HL-60 (cell line): Measurements from ENCODE around the gene STAM.
A peak's percentile ranks its signal among the peaks of the same experiment; 100 is the strongest.

ENCODE experiments used
- DNase-seq, 2 experiments: peaks; one replicate each; pipeline ENCODE4 v3.0.0-alpha.2; 2010 to 2020; ENCODE audit warnings: low read depth in 1 of 2, low spot score in 1 of 2
- H3K27ac ChIP-seq: fragments of 250-450 bp; sonication (Bioruptor Pico); replicated peaks from 2 replicates; pipeline ENCODE4 v1.5.1; 2020; ENCODE audit warnings: mild to moderate bottlenecking, moderate library complexity
- H3K27me3 ChIP-seq: fragments of 250-450 bp; sonication (Bioruptor Pico); 2 replicates; pipeline ENCODE4 v1.5.1; 2021; ENCODE audit warnings: mild to moderate bottlenecking, moderate library complexity; ENCODE audit not compliant: insufficient read depth, poor library complexity, severe bottlenecking
- H3K4me3 ChIP-seq: replicated peaks from 2 replicates; pipeline ENCODE4 v1.5.1; 2011; ENCODE audit warnings: mild to moderate bottlenecking, control low read depth, low read length; ENCODE audit not compliant: insufficient read depth
- CTCF ChIP-seq: IDR thresholded peaks from one replicate; pipeline ENCODE4 v1.5.1; 2011; ENCODE audit warnings: low read length, control low read depth, inconsistent platforms; ENCODE audit not compliant: insufficient read depth
- GABPA ChIP-seq: IDR thresholded peaks from 2 replicates; pipeline ENCODE4 v1.6.1; 2012; ENCODE audit warnings: low read depth
- POLR2AphosphoS5 ChIP-seq: IDR thresholded peaks from 2 replicates; pipeline ENCODE4 v1.6.1; 2012; ENCODE audit warnings: low read depth
- REST ChIP-seq: IDR thresholded peaks from 2 replicates; pipeline ENCODE4 v1.6.1; 2012; ENCODE audit warnings: low read depth; ENCODE audit not compliant: insufficient replicate concordance
- SPI1 ChIP-seq: IDR thresholded peaks from 2 replicates; pipeline ENCODE4 v1.6.1; 2012; ENCODE audit warnings: low read depth, mild to moderate bottlenecking, borderline replicate concordance

The STAM gene

GRCh38 chr10:17742918-17743317 is 99.0 kb downstream of the STAM start:
- TF ChIP-seq REST (no peak), CTCF (peak; percentile 23)
- Histone ChIP-seq H3K27me3 (no peaks in the 10 kb centered on the region), H3K4me3 (no peak overlapping the region), H3K27ac (no peak overlapping the region)
- DNase-seq: peak in 1 of 2 experiments; percentile 23

GRCh38 chr10:17743437-17743836 is 99.5 kb downstream of the STAM start:
- Histone ChIP-seq H3K27ac (no peak overlapping the region), H3K27me3 (no peaks in the 10 kb centered on the region), H3K4me3 (no peak overlapping the region)
- DNase-seq: no peak
- no peak for TF ChIP-seq CTCF
- TF ChIP-seq REST: no peak
- no peak for TF ChIP-seq SPI1

GRCh38 chr10:17744341-17744861 is 100.5 kb downstream of the STAM start:
- Histone ChIP-seq H3K27me3 (no peaks in the 10 kb centered on the region), H3K27ac (no peak overlapping the region), H3K4me3 (no peak overlapping the region)
- TF ChIP-seq GABPA (no peak), POLR2AphosphoS5 (no peak), SPI1 (no peak), REST (no peak), CTCF (no peak)
- DNase-seq: no peak
